Prostate gland (tissue), 1 donor: ENCODE results near the gene PDE9A.

Experiments used
- POLR2A ChIP-seq: fragments of 450-650 bp; IDR thresholded peaks from one replicate; pipeline ENCODE4 v1.6.1; 2016; ENCODE audit warnings: antibody characterized with exemption, mild to moderate bottlenecking
- POLR2AphosphoS5 ChIP-seq: sonication (generic); formaldehyde crosslinking; IDR thresholded peaks from one replicate; pipeline ENCODE4 v1.6.1; 2017; ENCODE audit warnings: antibody characterized with exemption

DNA sequence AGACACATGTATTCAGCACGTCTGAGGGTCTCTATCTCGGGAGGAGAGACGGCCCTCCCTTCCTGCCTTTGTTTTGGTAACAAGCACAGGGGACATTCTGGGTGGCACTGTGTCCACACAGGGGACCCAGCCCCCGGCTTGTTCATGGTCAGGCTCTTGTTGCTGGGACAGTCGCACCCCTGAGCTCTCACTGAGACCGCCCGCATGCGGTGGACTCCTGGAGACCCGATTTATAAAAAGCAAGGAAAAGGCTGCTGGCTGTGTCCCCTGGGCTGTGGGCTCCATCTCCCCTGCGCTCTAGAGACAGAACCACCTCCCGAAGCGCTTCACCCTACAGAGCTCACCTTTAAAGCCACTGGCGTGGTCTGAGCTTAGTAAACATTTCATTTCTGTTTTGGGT lies 122.5 kb downstream of the PDE9A start:
- TF ChIP-seq POLR2AphosphoS5, result no peak
- no peak for TF ChIP-seq POLR2A
